Kidney epithelial cell (primary cell): ENCODE results near the gene TRPV2. TPM values are rescaled to one million over a fixed set of nuclear protein-coding genes. Genes with fewer than 3 reads are reported as not detected.

Experiments
- DNase-seq: peaks from one replicate; pipeline ENCODE4 v3.0.0-alpha.2; 2010; ENCODE audit warnings: low read depth
- H3K27me3 ChIP-seq: 2 replicates; pipeline ENCODE4 v1.6.0; 2011; ENCODE audit warnings: low read length; ENCODE audit not compliant: control insufficient read depth, insufficient read depth
- H3K36me3 ChIP-seq: 2 replicates; pipeline ENCODE4 v1.5.1; 2011; ENCODE audit warnings: low read length; ENCODE audit not compliant: control insufficient read depth, insufficient read depth
- H3K4me3 ChIP-seq: 2 replicates; pipeline ENCODE4 v1.5.1; 2011; ENCODE audit warnings: low read depth, mild to moderate bottlenecking, control low read depth, low read length
- CTCF ChIP-seq: IDR thresholded peaks from 2 replicates; pipeline ENCODE4 v1.5.1; 2011; ENCODE audit warnings: mild to moderate bottlenecking, moderate library complexity, low read length, control low read depth, inconsistent platforms; ENCODE audit not compliant: insufficient read depth, poor library complexity, severe bottlenecking
- total RNA-seq: library from RNA; depleted of rRNA; stranded (reverse); fragments of >200 nt; gene quantifications from 2 replicates; pipeline ENCODE4 v1.2.3, GENCODE V29; 2015

TRPV2 gene
- total RNA-seq, 1 donor from 2014 or later = 3.8 TPM

DNA sequence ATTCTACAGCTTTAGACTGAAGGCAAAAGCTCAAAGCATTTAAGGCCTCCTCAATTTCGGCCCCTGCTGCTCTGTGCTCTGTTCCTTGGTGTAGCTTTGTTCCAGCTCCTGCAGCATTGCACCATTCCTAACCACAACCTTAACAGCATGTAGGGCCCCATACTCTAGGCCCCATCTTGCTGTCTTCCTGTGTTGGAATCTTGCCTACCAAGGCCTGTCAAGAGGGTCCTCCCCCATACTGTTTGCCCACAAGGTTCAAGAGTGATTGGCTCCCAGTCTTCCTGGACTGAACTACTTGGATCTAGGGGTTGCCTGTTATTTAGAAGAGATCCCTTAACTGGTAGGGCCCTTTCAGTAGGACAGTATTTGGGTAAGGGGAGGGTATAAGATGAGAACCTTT lies 26.8 kb downstream of the TRPV2 start:
- no peak for TF ChIP-seq CTCF

DNA sequence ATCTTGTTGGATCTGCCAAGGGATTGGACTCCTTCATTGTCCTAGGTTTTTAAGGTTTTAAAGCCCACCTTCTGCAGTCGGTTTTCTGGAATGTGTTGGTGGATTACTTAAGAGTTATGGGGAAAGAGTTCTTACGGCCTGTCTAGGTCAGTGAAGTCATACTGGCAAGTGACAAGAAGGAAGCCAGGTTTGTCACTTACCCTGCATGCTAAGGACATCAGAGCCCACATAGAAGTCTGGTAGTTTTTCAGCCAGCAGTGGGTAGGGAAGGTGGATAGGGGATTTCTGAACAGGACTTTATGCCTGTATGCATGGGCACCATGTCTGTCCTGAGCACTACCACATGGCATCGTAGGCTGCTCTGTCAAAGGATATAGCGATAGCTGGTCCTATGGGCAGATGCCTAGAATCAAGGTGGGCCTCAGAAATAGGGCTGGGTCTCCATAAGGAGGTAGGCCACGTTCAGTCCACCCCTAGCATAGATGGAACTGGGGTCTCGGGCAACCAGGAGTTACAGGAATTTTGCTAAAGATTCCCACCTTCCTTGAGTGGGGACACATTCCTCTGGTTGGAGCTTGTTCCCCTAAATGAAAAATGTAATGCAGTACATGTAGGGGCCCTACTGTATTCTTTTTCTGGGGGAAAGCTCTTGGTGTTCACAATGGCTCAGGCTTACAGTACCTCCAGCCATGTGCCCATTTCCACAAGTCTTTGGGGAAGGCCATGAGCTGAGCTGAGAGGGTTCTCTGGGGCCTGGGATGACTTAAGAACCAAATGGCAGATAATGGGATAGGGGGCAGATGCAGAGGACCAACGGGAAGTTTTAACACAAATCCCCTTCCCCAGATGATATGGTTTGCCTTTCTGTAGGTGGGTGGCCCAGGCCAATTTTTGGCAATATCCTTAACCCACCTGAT lies 27.5 kb downstream of the TRPV2 start:
- TF ChIP-seq CTCF = no peak
- Histone ChIP-seq H3K4me3 (no peak overlapping the region), H3K36me3 (peaks cover 12% of the 10 kb centered on the region), H3K27me3 (no peaks in the 10 kb centered on the region)
- no peak for DNase-seq

More for the DNA sequence above, 26.8 kb downstream of the TRPV2 start:
- Histone ChIP-seq H3K36me3 (peaks cover 12% of the 10 kb centered on the region), H3K27me3 (no peaks in the 10 kb centered on the region), H3K4me3 (no peak overlapping the region)
- DNase-seq = no peak

DNA sequence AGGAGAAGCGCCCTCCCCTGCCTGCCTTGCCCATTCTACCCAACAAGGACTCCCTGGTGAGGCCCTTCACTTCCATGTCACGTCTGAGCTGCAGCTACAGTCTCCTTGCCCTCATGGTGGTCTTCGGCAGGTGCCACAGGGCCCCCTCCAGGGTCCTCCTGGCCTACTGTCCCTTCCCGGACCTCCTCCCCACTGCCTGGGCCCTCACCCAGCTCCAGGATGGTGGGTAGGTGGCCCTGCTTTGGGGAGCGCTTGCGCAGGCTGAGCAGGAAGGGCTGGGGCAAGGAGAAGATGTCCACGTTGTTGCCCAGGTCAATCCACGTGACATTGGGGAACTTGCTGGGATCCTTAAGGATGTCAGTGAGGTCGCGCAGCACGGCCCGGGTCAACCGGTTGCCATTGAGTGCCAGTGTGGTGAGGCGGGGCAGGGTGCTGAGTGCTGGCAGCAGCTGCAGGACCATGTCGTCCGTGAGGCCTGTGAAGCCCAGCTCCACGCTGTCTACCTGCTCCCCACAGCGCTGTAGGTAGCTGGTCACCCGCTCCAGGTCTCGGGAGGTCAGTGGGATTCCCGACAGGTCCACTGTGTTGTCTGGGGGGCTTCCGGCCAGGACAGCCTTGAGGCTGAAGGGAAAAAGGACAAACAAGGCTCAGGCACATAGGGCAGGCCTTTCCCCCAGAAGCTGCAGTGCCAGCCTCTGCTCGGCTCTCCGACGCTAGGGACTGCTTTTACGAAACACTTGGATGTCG lies 28.3 kb downstream of the TRPV2 start:
- no peaks in the 10 kb centered on the region for H3K27me3 ChIP-seq
- DNase-seq = no peak
- H3K4me3 ChIP-seq = no peak overlapping the region
- no peak for TF ChIP-seq CTCF
- H3K36me3 ChIP-seq = peaks cover 12% of the 10 kb centered on the region

DNA sequence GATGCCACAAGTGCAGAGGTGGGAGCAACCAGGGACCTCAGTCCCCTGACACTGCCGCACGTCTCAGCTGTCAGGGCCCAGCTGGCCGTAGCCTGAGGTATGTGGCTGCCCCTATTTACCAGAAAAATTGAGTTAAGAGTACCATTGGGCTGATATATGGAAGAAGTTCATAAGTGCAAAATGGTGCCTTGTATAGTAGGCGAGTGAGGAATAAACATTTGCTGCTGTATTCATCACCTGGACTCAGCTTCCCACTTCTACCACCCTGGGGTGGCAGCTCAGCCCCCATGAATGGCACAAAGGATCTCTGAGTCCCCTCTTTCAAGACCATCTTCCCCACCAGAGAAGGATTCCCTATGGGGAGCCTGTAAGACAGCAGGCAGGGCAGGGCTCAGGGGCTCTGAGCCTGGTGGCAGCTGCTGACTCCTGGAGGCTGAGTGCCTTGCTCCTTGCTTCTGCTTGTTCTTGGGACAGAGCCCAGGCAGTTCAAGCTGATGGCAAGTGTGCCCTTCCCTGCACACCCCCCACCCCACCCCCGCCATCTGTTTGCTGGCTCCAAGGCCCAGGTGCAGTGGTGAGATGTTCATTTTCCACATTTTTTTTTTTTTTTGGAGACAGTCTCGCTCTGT lies 29.0 kb downstream of the TRPV2 start:
- no peak for TF ChIP-seq CTCF
- Histone ChIP-seq H3K36me3 (peaks cover 12% of the 10 kb centered on the region), H3K4me3 (no peak overlapping the region), H3K27me3 (no peaks in the 10 kb centered on the region)
- DNase-seq = no peak

DNA sequence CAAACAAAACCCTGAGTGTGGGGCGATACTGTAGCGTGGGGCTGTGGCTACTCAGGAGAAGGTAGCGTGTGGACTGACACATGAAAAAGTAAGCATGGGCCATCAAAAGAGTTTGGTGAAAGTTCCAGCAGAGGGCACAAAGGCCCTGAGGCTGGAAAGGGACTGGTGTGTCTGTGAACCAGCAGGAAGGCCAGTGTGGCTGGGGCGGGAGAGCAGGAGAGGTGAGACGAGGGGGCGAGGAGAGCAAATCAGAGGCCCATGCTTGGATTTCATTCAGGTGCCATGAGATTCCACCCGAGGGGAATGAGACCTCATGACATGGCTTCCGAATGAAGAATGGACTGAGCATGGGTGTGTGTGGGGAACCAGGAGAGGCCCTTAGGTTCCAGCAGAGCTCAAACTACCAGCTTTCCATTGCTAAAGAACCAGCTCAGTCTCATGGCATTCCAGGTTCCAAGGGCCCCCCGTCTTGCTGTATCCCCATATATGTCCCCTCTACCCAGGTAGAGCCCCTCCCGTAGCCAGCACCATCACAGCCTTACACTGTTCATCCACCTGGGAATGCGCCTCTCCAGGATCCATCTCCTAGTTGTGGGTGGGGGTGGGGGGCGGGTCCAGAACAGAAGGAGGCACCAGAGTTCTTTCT lies 31.1 kb downstream of the TRPV2 start:
- Histone ChIP-seq H3K4me3 (no peak overlapping the region), H3K27me3 (no peaks in the 10 kb centered on the region), H3K36me3 (peaks cover 5% of the 10 kb centered on the region)
- TF ChIP-seq CTCF = no peak
- no peak for DNase-seq
